HepG2 (cell line): ENCODE measurements around the gene HDAC4. TPM values are rescaled to one million over a fixed set of nuclear protein-coding genes. Genes with fewer than 3 reads are reported as not detected.

Source experiments
- ATAC-seq: fragments of 200-7000 bp; cut with Tn5 transposase; 3 replicates; pipeline ENCODE4 v1.9.1; 2020; ENCODE audit warnings: mild to moderate bottlenecking, moderate library complexity
- BruUV-seq: library from RNA; stranded (reverse); fragments of 400-500 nt; replicated peaks from 2 replicates; lab custom pipeline; 2021; lab: Mats Ljungman, UMichigan
- CTCF ChIA-PET: fragments of 300-600 bp; formaldehyde crosslinking; extraction: SDS; loops from one replicate; lab custom pipeline; 2021; ENCODE audit warnings: low total read pairs, inconsistent platforms, low intra/inter-chr PET ratio; lab: Yijun Ruan, JAX
- POLR2A ChIA-PET: fragments of 350-600 bp; sonication (Branson Sonifier 250); formaldehyde crosslinking; loops from one replicate; lab custom pipeline; 2020; ENCODE audit warnings: antibody characterized with exemption, inconsistent platforms; lab: Yijun Ruan, JAX
- DNase-seq: peaks from one replicate; pipeline ENCODE4 v3.0.0-alpha.2; 2015; ENCODE audit warnings: low spot score
- FAIRE-seq: peaks from 3 replicates; lab custom pipeline; 2011; peaks lifted over from hg19 to GRCh38; lab: Jason Lieb, UNC
- H2AFZ ChIP-seq: one replicate; pipeline ENCODE4 v1.6.1; 2011; ENCODE audit warnings: low read length, inconsistent platforms
- H3K27ac ChIP-seq: fragments of 300-600 bp; 3 replicates; pipeline ENCODE4 v1.8.0; 2011; ENCODE audit warnings: mixed run types, mild to moderate bottlenecking, mixed read lengths, low read length, inconsistent platforms; ENCODE audit not compliant: insufficient read depth; ENCODE audit errors: extremely low read length
- H3K27me3 ChIP-seq, 2 experiments: fragments of 200-600 bp in 1 of 2; 2 replicates in 1 of 2; 3 replicates in 1 of 2; pipeline versions ENCODE4 v1.6.0 to v1.8.0; 2011; ENCODE audit warnings: low read length in 2 of 2, mild to moderate bottlenecking in 2 of 2, moderate library complexity in 2 of 2, inconsistent platforms in 1 of 2; ENCODE audit not compliant: insufficient read depth in 2 of 2, control insufficient read depth in 1 of 2
- H3K36me3 ChIP-seq, 2 experiments: fragments of 200-600 bp in 1 of 2; replicated peaks in 1 of 2; 2 replicates in 1 of 2; 3 replicates in 1 of 2; pipeline versions ENCODE4 v1.5.1 to v1.8.0; 2011; ENCODE audit warnings: low read length in 2 of 2, inconsistent platforms in 1 of 2; ENCODE audit not compliant: insufficient read depth in 2 of 2, control insufficient read depth in 1 of 2
- H3K4me1 ChIP-seq: 2 replicates; pipeline ENCODE4 v1.5.1; 2012; ENCODE audit warnings: low read length, inconsistent platforms; ENCODE audit not compliant: insufficient read depth
- H3K4me2 ChIP-seq: 2 replicates; pipeline ENCODE4 v1.6.0; 2011; ENCODE audit warnings: low read depth, low read length, inconsistent platforms
- H3K4me3 ChIP-seq, 3 experiments: fragments of 200-600 bp in 1 of 3; sonication (generic), shearing (Covaris generic) in 1 of 3; replicated peaks in 1 of 3; 2 replicates each; pipeline ENCODE4 v1.5.1; 2011 to 2016; ENCODE audit warnings: low read length in 3 of 3, inconsistent platforms in 2 of 3, low read depth in 2 of 3, mild to moderate bottlenecking in 2 of 3, control low read depth in 1 of 3, mixed read lengths in 1 of 3; ENCODE audit not compliant: insufficient read depth in 1 of 3
- H3K79me2 ChIP-seq: one replicate; pipeline ENCODE4 v1.6.1; 2011; ENCODE audit warnings: low read length, inconsistent platforms; ENCODE audit not compliant: insufficient read depth
- H3K9ac ChIP-seq: 2 replicates; pipeline ENCODE4 v1.6.0; 2011; ENCODE audit warnings: mild to moderate bottlenecking, low read depth, low read length, inconsistent platforms; ENCODE audit not compliant: insufficient read depth
- H3K9me3 ChIP-seq: 2 replicates; pipeline ENCODE4 v1.5.1; 2012; ENCODE audit warnings: mild to moderate bottlenecking, low read length
- H4K20me1 ChIP-seq: 2 replicates; pipeline ENCODE4 v1.6.0; 2011; ENCODE audit warnings: inconsistent platforms, mild to moderate bottlenecking, low read length, moderate library complexity; ENCODE audit not compliant: insufficient read depth
- DNMT3B ChIP-seq: conservative IDR thresholded peaks from 2 replicates; pipeline ENCODE4 v1.6.1; 2016; ENCODE audit warnings: missing biosample characterization, control low read depth
- TAF1 ChIP-seq: sonication (generic); formaldehyde crosslinking; IDR thresholded peaks from 2 replicates; pipeline ENCODE4 v1.4.0; 2020; ENCODE audit warnings: missing genetic modification reagents
- ZC3H13 ChIP-seq: sonication (generic); formaldehyde crosslinking; IDR thresholded peaks from 2 replicates; pipeline ENCODE4 v1.8.1; 2023; ENCODE audit warnings: mild to moderate bottlenecking, missing genetic modification reagents, moderate library complexity
- ZFP82 ChIP-seq: sonication (generic); formaldehyde crosslinking; IDR thresholded peaks from 2 replicates; pipeline ENCODE4 v1.5.1; 2020; ENCODE audit warnings: mild to moderate bottlenecking, missing genetic modification reagents, borderline replicate concordance
- ZMAT5 ChIP-seq: sonication (generic); formaldehyde crosslinking; IDR thresholded peaks from 2 replicates; pipeline ENCODE4 v1.5.0; 2020; ENCODE audit warnings: mild to moderate bottlenecking, low read depth, missing genetic modification reagents, borderline replicate concordance
- ZNF788 ChIP-seq: sonication (generic); formaldehyde crosslinking; IDR thresholded peaks from 2 replicates; pipeline ENCODE4 v1.5.0; 2020; ENCODE audit warnings: mild to moderate bottlenecking, missing genetic modification reagents, borderline replicate concordance
- WGBS: methylation state at CpG from one replicate; pipeline ENCODE4 v1.1.6; 2017; ENCODE audit warnings: low lambda C conversion rate; 5-methylcytosine and 5-hydroxymethylcytosine counted together
- in situ Hi-C: cut with HindIII; loops from 2 replicates; pipeline ENCODE4 v1.10.0; 2017; ENCODE audit warnings: low pct_unique_long_range_greater_than_20kb; ENCODE audit not compliant: extremely low pct_ligation_motif_present
- intact Hi-C: fragments of 100-400 bp; cut with micrococcal nuclease; formaldehyde crosslinking; loops from one replicate; pipeline ENCODE4 v1.10.0; 2022; ENCODE audit not compliant: unreplicated experiment
- polyA plus RNA-seq, 8 experiments: library from polyadenylated mRNA; depleted of rRNA in 3 of 8; stranded (reverse) in 7 of 8; unstranded in 1 of 8; fragments of >200 nt; fragmentation: Illumina TruSeq in 4 of 8; extraction: Trizol in 4 of 8; gene quantifications; 2 replicates each; pipeline versions ENCODE4 v1.2.1 to v1.2.3, GENCODE V29; 2011 to 2016; ENCODE audit warnings: low read depth in 4 of 8, missing spikeins in 1 of 8, mixed read lengths in 1 of 8; ENCODE audit not compliant: insufficient read depth in 1 of 8
- total RNA-seq, 5 experiments: library from RNA; depleted of rRNA; stranded (reverse); fragments of >200 nt; fragmentation: Illumina TruSeq; extraction: Trizol; gene quantifications; 2 replicates each; pipeline ENCODE4 v1.2.3, GENCODE V29; 2016; ENCODE audit warnings: low read depth in 1 of 5

Gene HDAC4
- total and polyA plus RNA-seq, 2 of the 13 experiments (the other 11 are each of a cell fraction or from before 2014, with no cell fraction given) = 10.1 to 11.5 TPM

GRCh38 chr2:239188536-239188935, 212.3 kb downstream of the HDAC4 start:
- intact Hi-C loops (no loop called here), in situ Hi-C loops (no loop called here)
- H3K79me2 ChIP-seq = no peaks in the 10 kb centered on the region
- FAIRE-seq (no peak), DNase-seq (no peak), ATAC-seq (no peak)
- H4K20me1 ChIP-seq = no peaks in the 10 kb centered on the region; the same call in 1 of the 2 replicates
- H3K4me1 ChIP-seq = peaks cover 4% of the 10 kb centered on the region
- no peak overlapping the region for H3K4me3 ChIP-seq
- no peak overlapping the region for H2AFZ ChIP-seq
- POLR2A ChIA-PET = no interaction called here
- WGBS = 99% methylated on average over 8 of the region's 12 CpGs
- H3K27me3 ChIP-seq = no peaks in the 10 kb centered on the region
- peaks cover 20 to 37% of the 10 kb centered on the region in 2 experiments; a peak in 4 of 5 replicates for H3K36me3 ChIP-seq
- H3K9me3 ChIP-seq = no peaks in the 10 kb centered on the region; the same call in 1 of the 2 replicates
- BruUV-seq = no TSS peak
- H3K4me2 ChIP-seq = no peak overlapping the region
- CTCF ChIA-PET = no interaction called here
- no peak overlapping the region for H3K9ac ChIP-seq
- H3K27ac ChIP-seq = no peak overlapping the region
- TF ChIP-seq ZMAT5 = no peak
- TF ChIP-seq, all 625 proteins: peak for 0

- Histone ChIP-seq H3K79me2 (no peaks in the 10 kb centered on the region), H3K36me3 (peaks cover 20 to 37% of the 10 kb centered on the region in 2 experiments; a peak in 4 of 5 replicates), H4K20me1 (no peaks in the 10 kb centered on the region; the same call in 1 of the 2 replicates), H3K27me3 (no peaks in the 10 kb centered on the region), H3K9me3 (no peaks in the 10 kb centered on the region; the same call in 1 of the 2 replicates), H3K27ac (no peak overlapping the region), H3K4me3 (no peak overlapping the region), H3K4me2 (no peak overlapping the region), H2AFZ (no peak overlapping the region), H3K4me1 (peaks cover 12% of the 10 kb centered on the region), H3K9ac (no peak overlapping the region)
- intact Hi-C loops = no loop called here
- no peak for FAIRE-seq
- CTCF ChIA-PET = no interaction called here
- TF ChIP-seq ZC3H13 (CRISPR knock-in tag) (no peak), ZFP82 (CRISPR knock-in tag) (no peak), ZNF788 (CRISPR knock-in tag) (no peak), DNMT3B (CRISPR knock-in tag) (no peak), TAF1 (no peak)
- ATAC-seq = no peak
- POLR2A ChIA-PET = no interaction called here
- WGBS = 94% methylated on average over 14 of the region's 15 CpGs
- BruUV-seq = no TSS peak
- in situ Hi-C loops = no loop called here
- no peak for DNase-seq
Observed at GRCh38 chr2:239187464-239188253, 213.2 kb downstream of the HDAC4 start.
